Tibial nerve (tissue), 4 donors: ENCODE results near the gene PARP12. TPM values are rescaled to one million over a fixed set of nuclear protein-coding genes. Genes with fewer than 3 reads are reported as not detected.

ENCODE experiments used
- DNase-seq, 2 donors: peaks; one replicate each; pipeline ENCODE4 v3.0.0-alpha.2; 2019; ENCODE audit warnings: low spot score in 2 of 2
- H3K27ac ChIP-seq, 4 donors: fragments of 200-600 bp; sonication (generic) in 3 of 4; one replicate each; pipeline ENCODE4 v1.5.1; 2017 to 2019; ENCODE audit warnings: mild to moderate bottlenecking in 1 of 4
- H3K27me3 ChIP-seq, 2 donors: fragments of 200-600 bp; sonication (generic) in 1 of 2; one replicate each; pipeline versions ENCODE4 v1.5.1 to v1.6.0; 2017 to 2019
- H3K36me3 ChIP-seq, 3 donors: fragments of 200-600 bp; sonication (generic); one replicate each; pipeline ENCODE4 v1.5.1; 2018 to 2019
- H3K4me1 ChIP-seq, 4 donors: fragments of 200-600 bp; sonication (generic) in 3 of 4; one replicate each; pipeline ENCODE4 v1.5.1; 2017 to 2019
- H3K4me3 ChIP-seq, 4 donors: fragments of 200-600 bp; sonication (generic) in 3 of 4; one replicate each; pipeline ENCODE4 v1.5.1; 2017 to 2019; ENCODE audit warnings: mild to moderate bottlenecking in 1 of 4, moderate library complexity in 1 of 4
- H3K9me3 ChIP-seq, 4 donors: fragments of 200-600 bp; sonication (generic) in 3 of 4; one replicate each; pipeline ENCODE4 v1.5.1; 2017 to 2019
- CTCF ChIP-seq, 5 experiments: fragments of 200-600 bp in 3 of 5; fragments of 450-650 bp in 2 of 5; sonication (generic) in 3 of 5; IDR thresholded peaks; one replicate each; pipeline ENCODE4 v1.5.1; 2016 to 2019; ENCODE audit warnings: antibody characterized with exemption in 5 of 5, mild to moderate bottlenecking in 3 of 5, moderate library complexity in 2 of 5
- EP300 ChIP-seq, 2 donors: sonication (generic); formaldehyde crosslinking; IDR thresholded peaks; one replicate each; pipeline ENCODE4 v1.6.1; 2017; ENCODE audit warnings: antibody characterized with exemption in 2 of 2, mild to moderate bottlenecking in 1 of 2
- POLR2A ChIP-seq, 2 donors: fragments of 450-650 bp; IDR thresholded peaks; one replicate each; pipeline ENCODE4 v1.6.1; 2017; ENCODE audit warnings: antibody characterized with exemption in 2 of 2, mild to moderate bottlenecking in 2 of 2, moderate library complexity in 2 of 2
- WGBS, 2 donors: methylation state at CpG; one replicate each; pipeline ENCODE4 v1.1.5; 2018; 5-methylcytosine and 5-hydroxymethylcytosine counted together
- total RNA-seq, 4 donors: library from RNA; depleted of rRNA; stranded (reverse); fragments of >200 nt; gene quantifications; one replicate each; pipeline ENCODE4 v1.1.0, GENCODE V29; 2016

The PARP12 gene
- total RNA-seq, 4 donors from 2014 or later: 40.0 to 54.2 (median 44.2) TPM

- 55 to 68% methylated on average over 6 of the region's 6 CpGs for WGBS, 2 donors
- Histone ChIP-seq H3K36me3 (peaks cover 0 to 76% (median 0%) of the 10 kb centered on the region in 3 donors), H3K4me1 (peaks cover 0 to 12% (median 0%) of the 10 kb centered on the region in 4 donors), H3K4me3 (no peak overlapping the region), H3K9me3 (no peaks in the 10 kb centered on the region), H3K27ac (no peak overlapping the region), H3K27me3 (no peaks in the 10 kb centered on the region)
- no peak for TF ChIP-seq CTCF (IDR thresholded peaks at IDR 0.05)
- TF ChIP-seq EP300 (IDR thresholded peaks at IDR 0.05): no peak
- no peak for TF ChIP-seq POLR2A (IDR thresholded peaks at IDR 0.05)
- no peak for DNase-seq
Measured at GRCh38 chr7:140045697-140046096, 17.1 kb downstream of the PARP12 start.

GRCh38 chr7:140044251-140044650, 18.5 kb downstream of the PARP12 start:
- H3K27me3 ChIP-seq: no peaks in the 10 kb centered on the region
- no peaks in the 10 kb centered on the region for H3K9me3 ChIP-seq
- H3K36me3 ChIP-seq: peaks cover 0 to 86% (median 0%) of the 10 kb centered on the region in 3 donors
- TF ChIP-seq EP300 (IDR thresholded peaks at IDR 0.05) (no peak), CTCF (IDR thresholded peaks at IDR 0.05) (no peak), POLR2A (IDR thresholded peaks at IDR 0.05) (no peak)
- whole genome bisulfite sequencing, 2 donors: 93% methylated on average over 6 of the region's 6 CpGs
- H3K4me3 ChIP-seq: no peak overlapping the region
- no peak overlapping the region for H3K27ac ChIP-seq
- H3K4me1 ChIP-seq: peaks cover 0 to 7% (median 0%) of the 10 kb centered on the region in 4 donors
- no peak for DNase-seq

GRCh38 chr7:140042386-140042670, 20.4 kb downstream of the PARP12 start:
- 78 to 79% methylated on average over 10 of the region's 10 CpGs for WGBS, 2 donors
- H3K4me1 ChIP-seq: peaks cover 0 to 4% (median 0%) of the 10 kb centered on the region in 4 donors
- H3K9me3 ChIP-seq: no peaks in the 10 kb centered on the region
- H3K36me3 ChIP-seq: peaks cover 0 to 91% (median 0%) of the 10 kb centered on the region in 3 donors
- no peak for TF ChIP-seq POLR2A (IDR thresholded peaks at IDR 0.05)
- TF ChIP-seq EP300 (IDR thresholded peaks at IDR 0.05): no peak
- no peak for TF ChIP-seq CTCF (IDR thresholded peaks at IDR 0.05)
- no peak overlapping the region for H3K4me3 ChIP-seq
- no peak overlapping the region for H3K27ac ChIP-seq
- no peak for DNase-seq
- no peaks in the 10 kb centered on the region for H3K27me3 ChIP-seq

GRCh38 chr7:140041659-140042385, 20.9 kb downstream of the PARP12 start:
- Histone ChIP-seq H3K27me3 (no peaks in the 10 kb centered on the region), H3K4me3 (no peak overlapping the region), H3K9me3 (no peaks in the 10 kb centered on the region), H3K36me3 (peaks cover 0 to 91% (median 0%) of the 10 kb centered on the region in 3 donors), H3K4me1 (peaks cover 0 to 4% (median 0%) of the 10 kb centered on the region in 4 donors), H3K27ac (no peak overlapping the region)
- DNase-seq: no peak
- TF ChIP-seq EP300 (IDR thresholded peaks at IDR 0.05) (no peak), CTCF (IDR thresholded peaks at IDR 0.05) (no peak), POLR2A (IDR thresholded peaks at IDR 0.05) (no peak)
- WGBS, 2 donors: 84 to 87% methylated on average over 12 of the region's 12 CpGs

GRCh38 chr7:140039896-140040295, 22.9 kb downstream of the PARP12 start:
- H3K36me3 ChIP-seq: peaks cover 0 to 89% (median 0%) of the 10 kb centered on the region in 3 donors
- no peak overlapping the region for H3K4me3 ChIP-seq
- H3K27ac ChIP-seq: no peak overlapping the region
- no peaks in the 10 kb centered on the region for H3K9me3 ChIP-seq
- 92 to 96% methylated on average over 12 of the region's 12 CpGs for WGBS, 2 donors
- H3K4me1 ChIP-seq: peaks cover 0 to 7% (median 2%) of the 10 kb centered on the region in 4 donors
- DNase-seq: no peak
- TF ChIP-seq EP300 (IDR thresholded peaks at IDR 0.05) (no peak), POLR2A (IDR thresholded peaks at IDR 0.05) (no peak), CTCF (IDR thresholded peaks at IDR 0.05) (no peak)
- H3K27me3 ChIP-seq: no peaks in the 10 kb centered on the region
